Measurements from ENCODE around the gene TMEM184A. TPM values are rescaled to one million over a fixed set of nuclear protein-coding genes. Genes with fewer than 3 reads are reported as not detected.
A peak's percentile ranks its signal among the peaks of the same experiment; 100 is the strongest.

The TMEM184A gene
- total and polyA plus RNA-seq, 2 donors (not counting 1 experiment from before 2014, with no cell fraction given), result not detected

- Histone ChIP-seq H3K27ac (ENCODE audit: low read length in 2 of 2) (no peak overlapping the region), H3K4me3 (ENCODE audit: control extremely low read depth in 1 of 5, extremely low read depth in 1 of 5, insufficient read depth in 1 of 5, low read depth in 2 of 5, low read length in 4 of 5) (no peak overlapping the region), H3K4me1 (ENCODE audit: control insufficient read depth in 2 of 2, insufficient read depth in 2 of 2, low read length in 2 of 2) (peaks cover 12 to 24% of the 10 kb centered on the region in 2 donors), H3K79me2 (ENCODE audit: control insufficient read depth, insufficient read depth, low read length) (no peaks in the 10 kb centered on the region), H3K36me3 (replicated peaks in 1 of 2; ENCODE audit: control extremely low read depth in 1 of 2, control insufficient read depth in 1 of 2, extremely low read depth in 1 of 2, insufficient read depth in 2 of 2, low read length in 1 of 2) (peaks cover 0 to 6% of the 10 kb centered on the region in 2 experiments), H3K9me3 (ENCODE audit: control extremely low read depth in 1 of 3, control insufficient read depth in 2 of 3, insufficient read depth in 1 of 3, low read length in 2 of 3) (no peaks in the 10 kb centered on the region), H2AFZ (ENCODE audit: insufficient read depth, low read depth, low read length, poor library complexity, severe bottlenecking) (no peak overlapping the region), H4K20me1 (ENCODE audit: control insufficient read depth, insufficient read depth, low read length, poor library complexity, severe bottlenecking) (no peaks in the 10 kb centered on the region), H3K27me3 (replicated peaks in 1 of 4; ENCODE audit: control extremely low read depth in 1 of 4, control insufficient read depth in 3 of 4, insufficient read depth in 4 of 4, low read length in 3 of 4) (no peaks in the 10 kb centered on the region), H3K4me2 (replicated peaks; ENCODE audit: low read depth, low read length, poor library complexity, severe bottlenecking) (no peak overlapping the region), H3K9ac (ENCODE audit: low read length) (no peak overlapping the region)
- intact Hi-C loops (cut with micrococcal nuclease), result no loop called here
- H3K4me3 Mint-ChIP-seq, result peak overlapping the region; percentile 34
- ChIA-PET POLR2A (no interaction called here), CTCF (no interaction called here)
- DNase-seq (no peak), ATAC-seq (ENCODE audit: low read depth) (no peak)
- H3K4me1 Mint-ChIP-seq, result peaks cover 20% of the 10 kb centered on the region
- no peaks in the 10 kb centered on the region for H3K9me3 Mint-ChIP-seq (ENCODE audit: insufficient read depth)
- TF ChIP-seq EZH2 (IDR thresholded peaks at IDR 0.05; ENCODE audit: borderline replicate concordance, insufficient read depth, low read depth, low read length, poor library complexity, severe bottlenecking), result no peak
- TF ChIP-seq, protein P1, sequence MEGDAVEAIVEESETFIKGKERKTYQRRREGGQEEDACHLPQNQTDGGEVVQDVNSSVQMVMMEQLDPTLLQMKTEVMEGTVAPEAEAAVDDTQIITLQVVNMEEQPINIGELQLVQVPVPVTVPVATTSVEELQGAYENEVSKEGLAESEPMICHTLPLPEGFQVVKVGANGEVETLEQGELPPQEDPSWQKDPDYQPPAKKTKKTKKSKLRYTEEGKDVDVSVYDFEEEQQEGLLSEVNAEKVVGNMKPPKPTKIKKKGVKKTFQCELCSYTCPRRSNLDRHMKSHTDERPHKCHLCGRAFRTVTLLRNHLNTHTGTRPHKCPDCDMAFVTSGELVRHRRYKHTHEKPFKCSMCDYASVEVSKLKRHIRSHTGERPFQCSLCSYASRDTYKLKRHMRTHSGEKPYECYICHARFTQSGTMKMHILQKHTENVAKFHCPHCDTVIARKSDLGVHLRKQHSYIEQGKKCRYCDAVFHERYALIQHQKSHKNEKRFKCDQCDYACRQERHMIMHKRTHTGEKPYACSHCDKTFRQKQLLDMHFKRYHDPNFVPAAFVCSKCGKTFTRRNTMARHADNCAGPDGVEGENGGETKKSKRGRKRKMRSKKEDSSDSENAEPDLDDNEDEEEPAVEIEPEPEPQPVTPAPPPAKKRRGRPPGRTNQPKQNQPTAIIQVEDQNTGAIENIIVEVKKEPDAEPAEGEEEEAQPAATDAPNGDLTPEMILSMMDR (IDR thresholded peaks at IDR 0.05), result no peak
- H3K27ac Mint-ChIP-seq, result peak overlapping the region; percentile 56
- H3K27me3 Mint-ChIP-seq, result no peaks in the 10 kb centered on the region
- WGBS (ENCODE audit: insufficient coverage), result 98% methylated on average over 15 of the region's 17 CpGs
Observed at GRCh38 chr7:1567896-1568510, 12.0 kb upstream of the TMEM184A start.

- TF ChIP-seq, protein P1 (IDR thresholded peaks at IDR 0.05), result no peak
- TF ChIP-seq EZH2 (IDR thresholded peaks at IDR 0.05; ENCODE audit: borderline replicate concordance, insufficient read depth, low read depth, low read length, poor library complexity, severe bottlenecking), result no peak
- Histone ChIP-seq H3K4me1 (ENCODE audit: control insufficient read depth in 2 of 2, insufficient read depth in 2 of 2, low read length in 2 of 2) (peaks cover 12 to 24% of the 10 kb centered on the region in 2 donors), H2AFZ (ENCODE audit: insufficient read depth, low read depth, low read length, poor library complexity, severe bottlenecking) (no peak overlapping the region), H3K27me3 (replicated peaks in 1 of 4; ENCODE audit: control extremely low read depth in 1 of 4, control insufficient read depth in 3 of 4, insufficient read depth in 4 of 4, low read length in 3 of 4) (no peaks in the 10 kb centered on the region), H3K4me3 (ENCODE audit: control extremely low read depth in 1 of 5, extremely low read depth in 1 of 5, insufficient read depth in 1 of 5, low read depth in 2 of 5, low read length in 4 of 5) (no peak overlapping the region), H3K4me2 (replicated peaks; ENCODE audit: low read depth, low read length, poor library complexity, severe bottlenecking) (no peak overlapping the region), H3K27ac (ENCODE audit: low read length in 2 of 2) (no peak overlapping the region), H3K36me3 (replicated peaks in 1 of 2; ENCODE audit: control extremely low read depth in 1 of 2, control insufficient read depth in 1 of 2, extremely low read depth in 1 of 2, insufficient read depth in 2 of 2, low read length in 1 of 2) (peaks cover 0 to 6% of the 10 kb centered on the region in 2 experiments), H3K79me2 (ENCODE audit: control insufficient read depth, insufficient read depth, low read length) (no peaks in the 10 kb centered on the region), H3K9me3 (ENCODE audit: control extremely low read depth in 1 of 3, control insufficient read depth in 2 of 3, insufficient read depth in 1 of 3, low read length in 2 of 3) (no peaks in the 10 kb centered on the region), H4K20me1 (ENCODE audit: control insufficient read depth, insufficient read depth, low read length, poor library complexity, severe bottlenecking) (no peaks in the 10 kb centered on the region), H3K9ac (ENCODE audit: low read length) (no peak overlapping the region)
- H3K9me3 Mint-ChIP-seq (ENCODE audit: insufficient read depth), result no peaks in the 10 kb centered on the region
- no peak for DNase-seq
- H3K27ac Mint-ChIP-seq, result no peak overlapping the region
- H3K27me3 Mint-ChIP-seq, result peaks cover under 1% of the 10 kb centered on the region
- ChIA-PET POLR2A (no interaction called here), CTCF (no interaction called here)
- peaks cover 15% of the 10 kb centered on the region for H3K4me1 Mint-ChIP-seq
- intact Hi-C loops (cut with micrococcal nuclease), result no loop called here
- ATAC-seq (ENCODE audit: low read depth), result no peak
- WGBS (ENCODE audit: insufficient coverage), result 79% methylated on average over 12 of the region's 26 CpGs
- H3K4me3 Mint-ChIP-seq, result peak overlapping the region; percentile 34
Observed at GRCh38 chr7:1567049-1567771, 11.2 kb upstream of the TMEM184A start.

All from B cell (primary cell).